Neural cell (in vitro differentiated cells): ENCODE data around the gene AGPAT1.

Experiments
- CTCF ChIP-seq: fragments of 450-650 bp; IDR thresholded peaks from 2 replicates; pipeline ENCODE4 v1.5.1; 2014; ENCODE audit warnings: antibody characterized with exemption, mild to moderate bottlenecking, moderate library complexity; ENCODE audit not compliant: poor library complexity, severe bottlenecking
- EP300 ChIP-seq: fragments of 450-650 bp; conservative IDR thresholded peaks from 2 replicates; pipeline ENCODE4 v1.6.1; 2014; ENCODE audit warnings: antibody characterized with exemption, mild to moderate bottlenecking, moderate library complexity; ENCODE audit not compliant: poor library complexity, severe bottlenecking
- EZH2 ChIP-seq: fragments of 200-600, 300-800 bp; shearing (Covaris generic), sonication (generic); IDR thresholded peaks from 2 replicates; pipeline ENCODE4 v1.6.1; 2014; ENCODE audit warnings: antibody characterized with exemption, low read length, borderline replicate concordance, mild to moderate bottlenecking; ENCODE audit not compliant: insufficient read depth, poor library complexity, severe bottlenecking
- POLR2AphosphoS5 ChIP-seq: IDR thresholded peaks from 2 replicates; pipeline ENCODE4 v1.6.1; 2012
- RAD21 ChIP-seq: fragments of 450-650 bp; conservative IDR thresholded peaks from 2 replicates; pipeline ENCODE4 v1.6.1; 2014; ENCODE audit warnings: antibody characterized with exemption, mild to moderate bottlenecking, moderate library complexity
- REST ChIP-seq: IDR thresholded peaks from 2 replicates; pipeline ENCODE4 v1.6.1; 2012; ENCODE audit warnings: borderline replicate concordance
- SMC3 ChIP-seq: fragments of 450-650 bp; conservative IDR thresholded peaks from 2 replicates; pipeline ENCODE4 v1.6.1; 2014; ENCODE audit warnings: antibody characterized with exemption, mild to moderate bottlenecking, moderate library complexity; ENCODE audit not compliant: poor library complexity
- TAF1 ChIP-seq: IDR thresholded peaks from 2 replicates; pipeline ENCODE4 v1.6.1; 2012; ENCODE audit warnings: low read depth

- no peak for TF ChIP-seq CTCF
- no peak for TF ChIP-seq EZH2
- TF ChIP-seq RAD21: no peak
- TF ChIP-seq REST: no peak
- TF ChIP-seq POLR2AphosphoS5: no peak
- TF ChIP-seq SMC3: no peak
- no peak for TF ChIP-seq TAF1
- TF ChIP-seq EP300: no peak
These were observed 7.7 kb upstream of the AGPAT1 start for GRCh38 chr6:32183483-32184083.
